GM18505 (cell line): ENCODE data around the gene TCIRG1.

ENCODE experiments used
- ATAC-seq: cut with Tn5 transposase; IDR thresholded peaks from one replicate; pipeline ENCODE4 v1.9.1; 2021; ENCODE audit not compliant: unreplicated experiment
- POLR2A ChIP-seq: IDR thresholded peaks from 4 replicates; pipeline ENCODE4 v1.6.1; 2011; ENCODE audit warnings: borderline replicate concordance; ENCODE audit not compliant: insufficient read depth, insufficient read length; ENCODE audit errors: extremely low read depth

Gene TCIRG1

GRCh38 chr11:68017980-68018729 is 20.7 kb upstream of the TCIRG1 start:
- no peak for TF ChIP-seq POLR2A
- no peak for ATAC-seq

- no peak for TF ChIP-seq POLR2A
- no peak for ATAC-seq
These were observed 20.1 kb upstream of the TCIRG1 start for GRCh38 chr11:68018730-68019190.

GRCh38 chr11:68019486-68019885 is 19.3 kb upstream of the TCIRG1 start:
- no peak for TF ChIP-seq POLR2A
- ATAC-seq = no peak

DNA sequence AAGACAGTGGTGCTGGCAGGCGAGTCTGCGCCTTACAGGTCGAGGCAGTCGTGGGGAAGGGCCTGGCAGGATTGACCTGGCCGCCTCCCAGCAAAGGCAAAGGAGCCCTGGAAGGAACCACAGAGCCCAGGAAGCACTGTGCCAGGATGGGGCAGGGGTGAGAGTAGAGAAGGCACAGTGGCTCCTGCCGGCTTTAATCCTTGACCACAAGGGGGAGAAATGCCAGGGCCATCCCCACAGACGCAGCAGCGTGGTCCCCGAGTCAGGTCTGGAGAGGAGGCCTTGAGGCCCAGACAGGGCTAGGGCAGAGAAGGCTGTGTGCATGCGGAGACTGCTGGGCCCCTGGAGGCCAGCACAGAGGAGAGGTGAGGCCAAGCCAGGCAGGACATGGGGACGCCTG is 18.2 kb upstream of the TCIRG1 start:
- no peak for ATAC-seq
- TF ChIP-seq POLR2A = no peak

GRCh38 chr11:68021167-68021787 is 17.5 kb upstream of the TCIRG1 start:
- ATAC-seq = no peak

GRCh38 chr11:68022531-68022930 is 16.3 kb upstream of the TCIRG1 start:
- no peak for TF ChIP-seq POLR2A
- no peak for ATAC-seq

More at GRCh38 chr11:68021167-68021787, 17.5 kb upstream of the TCIRG1 start:
- no peak for TF ChIP-seq POLR2A

DNA sequence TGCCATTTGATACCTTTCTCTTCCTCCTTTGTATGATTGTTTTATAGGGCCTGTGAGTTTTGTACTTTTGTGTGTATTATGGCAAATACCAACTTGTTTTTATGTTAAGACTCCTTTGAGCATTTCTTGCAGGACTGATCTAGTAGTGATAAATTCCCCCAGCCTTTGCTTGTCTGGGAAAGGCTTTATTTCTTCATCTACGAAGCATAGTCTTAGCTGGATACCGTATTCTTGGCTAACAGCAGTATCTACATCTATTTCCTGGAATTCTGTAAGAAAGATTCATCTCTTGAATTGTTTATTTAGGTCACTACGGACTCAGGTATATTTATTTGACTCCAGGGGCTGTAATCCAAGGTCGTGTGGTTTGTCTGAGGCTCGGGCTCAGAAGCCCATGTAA is 14.3 kb upstream of the TCIRG1 start:
- no peak for ATAC-seq
- no peak for TF ChIP-seq POLR2A

DNA sequence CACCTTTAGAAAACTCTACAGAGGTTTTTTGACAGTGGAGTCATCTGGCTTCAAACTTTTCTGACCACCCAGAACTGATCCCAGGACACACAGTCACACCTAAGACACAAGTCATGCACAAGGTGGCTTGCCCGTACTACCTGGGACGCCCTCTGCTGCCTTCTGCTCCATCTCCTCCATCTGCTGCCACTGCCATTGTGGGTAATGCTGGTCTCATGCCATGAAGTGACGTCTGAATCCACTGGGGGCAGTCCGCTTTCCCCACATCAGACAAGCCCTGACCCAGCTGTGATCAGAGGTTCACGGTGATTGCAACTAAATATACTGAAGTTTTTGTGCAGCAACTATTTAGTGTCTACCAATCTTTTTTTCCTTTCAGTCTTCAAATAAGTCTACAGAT is 13.8 kb upstream of the TCIRG1 start:
- no peak for TF ChIP-seq POLR2A
- ATAC-seq = no peak

GRCh38 chr11:68026391-68027105 is 12.3 kb upstream of the TCIRG1 start:
- TF ChIP-seq POLR2A = no peak
- ATAC-seq = no peak

DNA sequence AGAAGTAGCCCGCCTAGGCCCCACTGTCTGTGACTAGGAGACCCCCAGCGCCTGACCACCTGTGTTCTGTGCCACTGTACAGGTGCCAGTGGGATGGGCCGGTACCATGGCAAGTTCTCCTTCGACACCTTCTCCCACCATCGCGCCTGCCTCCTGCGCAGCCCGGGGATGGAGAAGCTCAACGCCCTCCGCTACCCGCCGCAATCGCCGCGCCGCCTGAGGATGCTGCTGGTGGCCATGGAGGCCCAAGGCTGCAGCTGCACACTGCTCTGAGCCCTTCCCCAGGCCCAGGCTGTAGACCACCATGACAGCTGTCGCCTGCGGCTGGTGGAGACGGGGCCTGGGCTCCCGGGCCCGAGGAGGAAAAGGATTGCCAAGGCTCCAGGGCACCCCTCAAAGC is 11.2 kb upstream of the TCIRG1 start:
- no peak for ATAC-seq
- no peak for TF ChIP-seq POLR2A

GRCh38 chr11:68028802-68029545 is 9.9 kb upstream of the TCIRG1 start:
- ATAC-seq = no peak
- TF ChIP-seq POLR2A = no peak

- peak; percentile 88 for ATAC-seq
- peak; percentile 67 for TF ChIP-seq POLR2A
These were observed 8.3 kb upstream of the TCIRG1 start, which contains the start of gene NDUFS8 for GRCh38 chr11:68030318-68031143. Gene NDUFS8, plus strand, starts transcription at chr11:68030681. Its CDS starts 1,471 bp downstream, at chr11:68032152.
